H9 (cell line): ENCODE data around the gene TRNP1. TPM values are rescaled to one million over a fixed set of nuclear protein-coding genes. Genes with fewer than 3 reads are reported as not detected.
A peak's percentile ranks its signal among the peaks of the same experiment; 100 is the strongest.

Experiments
- DNase-seq: peaks from one replicate; pipeline ENCODE4 v3.0.0-alpha.2; 2017
- H2AFZ ChIP-seq: one replicate; pipeline ENCODE4 v1.6.1; 2013; ENCODE audit warnings: mild to moderate bottlenecking, low read length, control low read depth, moderate library complexity
- H2AK5ac ChIP-seq: 2 replicates; pipeline ENCODE4 v1.6.1; 2013; ENCODE audit warnings: low read length, control low read depth, mixed read lengths; ENCODE audit not compliant: insufficient read length
- H2BK120ac ChIP-seq: one replicate; pipeline ENCODE4 v1.6.1; 2013; ENCODE audit warnings: low read depth, mild to moderate bottlenecking, low read length, control low read depth, inconsistent platforms; ENCODE audit not compliant: poor library complexity, severe bottlenecking
- H2BK12ac ChIP-seq: 2 replicates; pipeline ENCODE4 v1.6.1; 2013; ENCODE audit warnings: low read length, control low read depth, mixed read lengths, low read depth; ENCODE audit not compliant: insufficient read length
- H2BK15ac ChIP-seq: 2 replicates; pipeline ENCODE4 v1.6.1; 2013; ENCODE audit warnings: low read depth, low read length, control low read depth
- H2BK20ac ChIP-seq: one replicate; pipeline ENCODE4 v1.6.1; 2013; ENCODE audit warnings: low read depth, mild to moderate bottlenecking, low read length, control low read depth, inconsistent platforms; ENCODE audit not compliant: poor library complexity, severe bottlenecking
- H2BK5ac ChIP-seq: 2 replicates; pipeline ENCODE4 v1.6.1; 2013; ENCODE audit warnings: low read length, control low read depth, mixed read lengths; ENCODE audit not compliant: insufficient read length
- H3K14ac ChIP-seq: 2 replicates; pipeline ENCODE4 v1.6.1; 2013; ENCODE audit warnings: low read length, control low read depth; ENCODE audit not compliant: insufficient read depth
- H3K18ac ChIP-seq: 2 replicates; pipeline ENCODE4 v1.6.1; 2013; ENCODE audit warnings: low read depth, mild to moderate bottlenecking, mixed read lengths, low read length, control low read depth; ENCODE audit not compliant: insufficient read length
- H3K23ac ChIP-seq: 2 replicates; pipeline ENCODE4 v1.6.1; 2013; ENCODE audit warnings: low read length, control low read depth, mixed read lengths, low read depth; ENCODE audit not compliant: insufficient read length
- H3K23me2 ChIP-seq: 2 replicates; pipeline ENCODE4 v1.6.1; 2013; ENCODE audit warnings: low read depth, mild to moderate bottlenecking, mixed read lengths, low read length, control low read depth; ENCODE audit not compliant: insufficient read length, poor library complexity, severe bottlenecking
- H3K27ac ChIP-seq: 2 replicates; pipeline ENCODE4 v1.5.1; 2013; ENCODE audit warnings: low read length, control low read depth, mixed read lengths, low read depth; ENCODE audit not compliant: insufficient read length
- H3K27me3 ChIP-seq: 2 replicates; pipeline ENCODE4 v1.6.1; 2013; ENCODE audit warnings: low read length, control low read depth, inconsistent platforms; ENCODE audit not compliant: insufficient read depth
- H3K4ac ChIP-seq: 2 replicates; pipeline ENCODE4 v1.6.1; 2013; ENCODE audit warnings: low read depth, mild to moderate bottlenecking, control low read depth, inconsistent platforms, low read length, moderate library complexity
- H3K4me1 ChIP-seq: 2 replicates; pipeline ENCODE4 v1.6.1; 2013; ENCODE audit warnings: low read length, control low read depth, inconsistent platforms; ENCODE audit not compliant: insufficient read depth
- H3K4me2 ChIP-seq: 2 replicates; pipeline ENCODE4 v1.6.1; 2013; ENCODE audit warnings: low read length, control low read depth, mixed read lengths; ENCODE audit not compliant: insufficient read length, insufficient read depth
- H3K56ac ChIP-seq: 2 replicates; pipeline ENCODE4 v1.6.1; 2013; ENCODE audit warnings: low read depth, mild to moderate bottlenecking, mixed read lengths, low read length, control low read depth; ENCODE audit not compliant: insufficient read length
- H3K79me1 ChIP-seq: 2 replicates; pipeline ENCODE4 v1.6.1; 2013; ENCODE audit warnings: low read depth, mild to moderate bottlenecking, moderate library complexity, low read length, control low read depth, inconsistent platforms; ENCODE audit not compliant: insufficient read depth, poor library complexity, severe bottlenecking
- H3K79me2 ChIP-seq: 2 replicates; pipeline ENCODE4 v1.6.1; 2013; ENCODE audit warnings: low read length, control low read depth, inconsistent platforms; ENCODE audit not compliant: insufficient read depth
- H3K9ac ChIP-seq: 2 replicates; pipeline ENCODE4 v1.6.1; 2013; ENCODE audit warnings: low read length, control low read depth, mixed read lengths; ENCODE audit not compliant: insufficient read length; ENCODE audit errors: extremely low read depth
- H3K9me3 ChIP-seq: one replicate; pipeline ENCODE4 v1.6.1; 2013; ENCODE audit warnings: low read depth, low read length, inconsistent platforms; ENCODE audit not compliant: control insufficient read depth
- H3T11ph ChIP-seq: one replicate; pipeline ENCODE4 v1.6.1; 2013; ENCODE audit warnings: mild to moderate bottlenecking, low read length, control low read depth, inconsistent platforms
- H4K20me1 ChIP-seq: one replicate; pipeline ENCODE4 v1.6.1; 2013; ENCODE audit not compliant: control insufficient read depth, insufficient read length, insufficient read depth
- H4K5ac ChIP-seq: 2 replicates; pipeline ENCODE4 v1.6.1; 2013; ENCODE audit warnings: low read depth, mild to moderate bottlenecking, mixed read lengths, low read length, control low read depth; ENCODE audit not compliant: insufficient read length
- H4K8ac ChIP-seq: replicated peaks from 2 replicates; pipeline ENCODE4 v1.6.1; 2013; ENCODE audit warnings: low read length, control low read depth, mixed read lengths, low read depth; ENCODE audit not compliant: insufficient read length
- H4K91ac ChIP-seq: 2 replicates; pipeline ENCODE4 v1.6.1; 2013; ENCODE audit warnings: low read depth, mild to moderate bottlenecking, moderate library complexity, mixed read lengths, low read length, control low read depth; ENCODE audit not compliant: insufficient read length
- H3K27ac Mint-ChIP-seq, 3 experiments: 2 replicates in 2 of 3; 3 replicates in 1 of 3; pipeline ENCODE4 v1.8.0; 2020 to 2021; ENCODE audit warnings: mixed read lengths in 3 of 3, mild to moderate bottlenecking in 1 of 3, moderate library complexity in 1 of 3
- H3K27me3 Mint-ChIP-seq: 2 replicates; pipeline ENCODE4 v1.8.0; 2021; ENCODE audit warnings: low read depth, mild to moderate bottlenecking, moderate library complexity, mixed read lengths
- H3K36me3 Mint-ChIP-seq, 3 experiments: 2 replicates in 2 of 3; 3 replicates in 1 of 3; pipeline ENCODE4 v1.8.0; 2020 to 2021; ENCODE audit warnings: low read depth in 3 of 3, mixed read lengths in 3 of 3; ENCODE audit not compliant: insufficient read depth in 1 of 3
- H3K4me1 Mint-ChIP-seq, 2 experiments: 2 replicates each; pipeline ENCODE4 v1.8.0; 2020; ENCODE audit warnings: mixed read lengths in 2 of 2
- H3K4me3 Mint-ChIP-seq, 2 experiments: 2 replicates in 1 of 2; 3 replicates in 1 of 2; pipeline ENCODE4 v1.8.0; 2020 to 2021; ENCODE audit warnings: mild to moderate bottlenecking in 2 of 2, mixed read lengths in 2 of 2, moderate library complexity in 1 of 2
- H3K9me3 Mint-ChIP-seq, 2 experiments: 2 replicates in 1 of 2; 3 replicates in 1 of 2; pipeline ENCODE4 v1.8.0; 2020; ENCODE audit warnings: mild to moderate bottlenecking in 2 of 2, mixed read lengths in 2 of 2, moderate library complexity in 1 of 2
- WGBS: extraction: QIAGEN DNeasy Blood & Tissue Kit; methylation state at CpG from one replicate; pipeline ENCODE4 v1.1.7; 2013; ENCODE audit warnings: missing lambda C conversion rate, low lambda C conversion rate, mixed read lengths; ENCODE audit not compliant: insufficient read length; ENCODE audit errors: extremely low coverage; 5-methylcytosine and 5-hydroxymethylcytosine counted together
- total RNA-seq: library from RNA; stranded (reverse); gene quantifications from 2 replicates; pipeline ENCODE4 v1.2.1, GENCODE V29; 2021
- TF ChIP-seq, protein P1 (sequence below): fragments of 200-600 bp; sonication (generic); conservative IDR thresholded peaks from 3 replicates; pipeline ENCODE4 v1.8.0; 2021; ENCODE audit warnings: antibody characterized with exemption, mild to moderate bottlenecking

TRNP1 gene
- total RNA-seq, 1 experiment from 2014 or later, result 39.0 TPM

GRCh38 chr1:27015260-27015659 is 21.8 kb downstream of the TRNP1 start:
- H3K9ac ChIP-seq, result no peak overlapping the region
- no peak overlapping the region for H2BK15ac ChIP-seq
- H3K4me1 ChIP-seq, result no peaks in the 10 kb centered on the region; the same call in 1 of the 2 replicates
- no peaks in the 10 kb centered on the region for H3K9me3 ChIP-seq
- H3K27ac ChIP-seq, result no peak overlapping the region
- no peak overlapping the region for H3K14ac ChIP-seq
- Mint-ChIP-seq H3K27ac (no peak overlapping the region), H3K4me3 (no peak overlapping the region), H3K4me1 (peaks cover 20 to 21% of the 10 kb centered on the region in 2 experiments), H3K27me3 (no peaks in the 10 kb centered on the region), H3K9me3 (no peaks in the 10 kb centered on the region; a peak in 1 of 5 replicates), H3K36me3 (peaks cover 3 to 14% (median 5%) of the 10 kb centered on the region in 3 experiments; a peak in 6 of 7 replicates)
- no peak overlapping the region for H4K91ac ChIP-seq
- no peak overlapping the region for H2BK5ac ChIP-seq
- no peak overlapping the region for H3K4me2 ChIP-seq
- peaks cover 21% of the 10 kb centered on the region for H3K79me2 ChIP-seq
- H2BK120ac ChIP-seq, result no peak overlapping the region
- no CpG with 5 or more reads among the region's 3 CpGs for WGBS
- DNase-seq, result peak; percentile 31
- no peak overlapping the region for H4K8ac ChIP-seq
- no peak overlapping the region for H2AFZ ChIP-seq
- H2BK12ac ChIP-seq, result no peak overlapping the region
- no peak overlapping the region for H4K5ac ChIP-seq
- no peak overlapping the region for H3K23ac ChIP-seq
- no peak overlapping the region for H3K56ac ChIP-seq
- no peak overlapping the region for H3K4ac ChIP-seq
- peaks cover 20% of the 10 kb centered on the region for H3K23me2 ChIP-seq
- H3T11ph ChIP-seq, result no peak overlapping the region
- no peaks in the 10 kb centered on the region for H3K27me3 ChIP-seq
- TF ChIP-seq, protein P1, sequence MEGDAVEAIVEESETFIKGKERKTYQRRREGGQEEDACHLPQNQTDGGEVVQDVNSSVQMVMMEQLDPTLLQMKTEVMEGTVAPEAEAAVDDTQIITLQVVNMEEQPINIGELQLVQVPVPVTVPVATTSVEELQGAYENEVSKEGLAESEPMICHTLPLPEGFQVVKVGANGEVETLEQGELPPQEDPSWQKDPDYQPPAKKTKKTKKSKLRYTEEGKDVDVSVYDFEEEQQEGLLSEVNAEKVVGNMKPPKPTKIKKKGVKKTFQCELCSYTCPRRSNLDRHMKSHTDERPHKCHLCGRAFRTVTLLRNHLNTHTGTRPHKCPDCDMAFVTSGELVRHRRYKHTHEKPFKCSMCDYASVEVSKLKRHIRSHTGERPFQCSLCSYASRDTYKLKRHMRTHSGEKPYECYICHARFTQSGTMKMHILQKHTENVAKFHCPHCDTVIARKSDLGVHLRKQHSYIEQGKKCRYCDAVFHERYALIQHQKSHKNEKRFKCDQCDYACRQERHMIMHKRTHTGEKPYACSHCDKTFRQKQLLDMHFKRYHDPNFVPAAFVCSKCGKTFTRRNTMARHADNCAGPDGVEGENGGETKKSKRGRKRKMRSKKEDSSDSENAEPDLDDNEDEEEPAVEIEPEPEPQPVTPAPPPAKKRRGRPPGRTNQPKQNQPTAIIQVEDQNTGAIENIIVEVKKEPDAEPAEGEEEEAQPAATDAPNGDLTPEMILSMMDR, result no peak
- no peak overlapping the region for H3K18ac ChIP-seq
- H3K79me1 ChIP-seq, result peaks cover 4% of the 10 kb centered on the region
- H2BK20ac ChIP-seq, result no peak overlapping the region
- H2AK5ac ChIP-seq, result no peak overlapping the region
- no peaks in the 10 kb centered on the region for H4K20me1 ChIP-seq
